HepG2 (cell line): Measurements from ENCODE around the gene KCNK18. TPM values are rescaled to one million over a fixed set of nuclear protein-coding genes. Genes with fewer than 3 reads are reported as not detected.

Experiments
- ATAC-seq: fragments of 200-7000 bp; cut with Tn5 transposase; 3 replicates; pipeline ENCODE4 v1.9.1; 2020; ENCODE audit warnings: mild to moderate bottlenecking, moderate library complexity
- BruUV-seq: library from RNA; stranded (reverse); fragments of 400-500 nt; replicated peaks from 2 replicates; lab custom pipeline; 2021; lab: Mats Ljungman, UMichigan
- CTCF ChIA-PET: fragments of 300-600 bp; formaldehyde crosslinking; extraction: SDS; loops from one replicate; lab custom pipeline; 2021; ENCODE audit warnings: low total read pairs, inconsistent platforms, low intra/inter-chr PET ratio; lab: Yijun Ruan, JAX
- POLR2A ChIA-PET: fragments of 350-600 bp; sonication (Branson Sonifier 250); formaldehyde crosslinking; loops from one replicate; lab custom pipeline; 2020; ENCODE audit warnings: antibody characterized with exemption, inconsistent platforms; lab: Yijun Ruan, JAX
- DNase-seq: peaks from one replicate; pipeline ENCODE4 v3.0.0-alpha.2; 2015; ENCODE audit warnings: low spot score
- FAIRE-seq: peaks from 3 replicates; lab custom pipeline; 2011; peaks lifted over from hg19 to GRCh38; lab: Jason Lieb, UNC
- H2AFZ ChIP-seq: one replicate; pipeline ENCODE4 v1.6.1; 2011; ENCODE audit warnings: low read length, inconsistent platforms
- H3K27ac ChIP-seq: fragments of 300-600 bp; 3 replicates; pipeline ENCODE4 v1.8.0; 2011; ENCODE audit warnings: mixed run types, mild to moderate bottlenecking, mixed read lengths, low read length, inconsistent platforms; ENCODE audit not compliant: insufficient read depth; ENCODE audit errors: extremely low read length
- H3K27me3 ChIP-seq, 2 experiments: fragments of 200-600 bp in 1 of 2; 2 replicates in 1 of 2; 3 replicates in 1 of 2; pipeline versions ENCODE4 v1.6.0 to v1.8.0; 2011; ENCODE audit warnings: low read length in 2 of 2, mild to moderate bottlenecking in 2 of 2, moderate library complexity in 2 of 2, inconsistent platforms in 1 of 2; ENCODE audit not compliant: insufficient read depth in 2 of 2, control insufficient read depth in 1 of 2
- H3K36me3 ChIP-seq, 2 experiments: fragments of 200-600 bp in 1 of 2; replicated peaks in 1 of 2; 2 replicates in 1 of 2; 3 replicates in 1 of 2; pipeline versions ENCODE4 v1.5.1 to v1.8.0; 2011; ENCODE audit warnings: low read length in 2 of 2, inconsistent platforms in 1 of 2; ENCODE audit not compliant: insufficient read depth in 2 of 2, control insufficient read depth in 1 of 2
- H3K4me1 ChIP-seq: 2 replicates; pipeline ENCODE4 v1.5.1; 2012; ENCODE audit warnings: low read length, inconsistent platforms; ENCODE audit not compliant: insufficient read depth
- H3K4me2 ChIP-seq: 2 replicates; pipeline ENCODE4 v1.6.0; 2011; ENCODE audit warnings: low read depth, low read length, inconsistent platforms
- H3K4me3 ChIP-seq, 3 experiments: fragments of 200-600 bp in 1 of 3; sonication (generic), shearing (Covaris generic) in 1 of 3; replicated peaks in 1 of 3; 2 replicates each; pipeline ENCODE4 v1.5.1; 2011 to 2016; ENCODE audit warnings: low read length in 3 of 3, inconsistent platforms in 2 of 3, low read depth in 2 of 3, mild to moderate bottlenecking in 2 of 3, control low read depth in 1 of 3, mixed read lengths in 1 of 3; ENCODE audit not compliant: insufficient read depth in 1 of 3
- H3K79me2 ChIP-seq: one replicate; pipeline ENCODE4 v1.6.1; 2011; ENCODE audit warnings: low read length, inconsistent platforms; ENCODE audit not compliant: insufficient read depth
- H3K9ac ChIP-seq: 2 replicates; pipeline ENCODE4 v1.6.0; 2011; ENCODE audit warnings: mild to moderate bottlenecking, low read depth, low read length, inconsistent platforms; ENCODE audit not compliant: insufficient read depth
- H3K9me3 ChIP-seq: 2 replicates; pipeline ENCODE4 v1.5.1; 2012; ENCODE audit warnings: mild to moderate bottlenecking, low read length
- H4K20me1 ChIP-seq: 2 replicates; pipeline ENCODE4 v1.6.0; 2011; ENCODE audit warnings: inconsistent platforms, mild to moderate bottlenecking, low read length, moderate library complexity; ENCODE audit not compliant: insufficient read depth
- CBX1 ChIP-seq: IDR thresholded peaks from one replicate; pipeline ENCODE4 v1.6.1; 2016; ENCODE audit warnings: antibody characterized with exemption, low read depth
- GZF1 ChIP-seq: sonication (generic); formaldehyde crosslinking; IDR thresholded peaks from 2 replicates; pipeline ENCODE4 v1.5.1; 2020; ENCODE audit warnings: mild to moderate bottlenecking, missing genetic modification reagents
- NKX3-1 ChIP-seq: sonication (generic); formaldehyde crosslinking; IDR thresholded peaks from 2 replicates; pipeline ENCODE4 v1.5.0; 2020; ENCODE audit warnings: missing genetic modification reagents
- PAWR ChIP-seq: sonication (generic); formaldehyde crosslinking; IDR thresholded peaks from 2 replicates; pipeline ENCODE4 v1.4.0; 2020; ENCODE audit warnings: missing genetic modification reagents, mild to moderate bottlenecking, borderline replicate concordance
- PHF5A ChIP-seq: IDR thresholded peaks from one replicate; pipeline ENCODE4 v1.6.1; 2018; ENCODE audit warnings: low read depth, missing genetic modification reagents; ENCODE audit not compliant: unreplicated experiment
- PLRG1 ChIP-seq: fragments of 450-650 bp; conservative IDR thresholded peaks from 2 replicates; pipeline ENCODE4 v1.6.1; 2016
- RCOR2 ChIP-seq: IDR thresholded peaks from 2 replicates; pipeline ENCODE4 v1.6.1; 2016; ENCODE audit warnings: missing biosample characterization, missing genetic modification reagents
- RORA ChIP-seq: sonication (generic); formaldehyde crosslinking; IDR thresholded peaks from 2 replicates; pipeline ENCODE4 v1.5.0; 2020; ENCODE audit warnings: mild to moderate bottlenecking, missing genetic modification reagents, moderate library complexity
- RXRB ChIP-seq: IDR thresholded peaks from 2 replicates; pipeline ENCODE4 v1.6.1; 2016; ENCODE audit warnings: borderline replicate concordance, missing genetic modification reagents, missing compliant biosample characterization
- ZBTB1 ChIP-seq: sonication (generic); formaldehyde crosslinking; IDR thresholded peaks from 2 replicates; pipeline ENCODE4 v1.4.0; 2020; ENCODE audit warnings: missing genetic modification reagents, borderline replicate concordance
- ZNF431 ChIP-seq: sonication (generic); formaldehyde crosslinking; IDR thresholded peaks from 2 replicates; pipeline ENCODE4 v1.9.0; 2022; ENCODE audit warnings: missing genetic modification reagents, low read depth, mild to moderate bottlenecking, borderline replicate concordance
- ZNF543 ChIP-seq: sonication (generic); formaldehyde crosslinking; IDR thresholded peaks from 2 replicates; pipeline ENCODE4 v1.4.0; 2020; ENCODE audit warnings: mild to moderate bottlenecking, missing genetic modification reagents
- ZNF567 ChIP-seq: sonication (generic); formaldehyde crosslinking; IDR thresholded peaks from 2 replicates; pipeline ENCODE4 v1.8.1; 2023; ENCODE audit warnings: mild to moderate bottlenecking, missing genetic modification reagents, borderline replicate concordance
- ZNF674 ChIP-seq: sonication (generic); formaldehyde crosslinking; IDR thresholded peaks from 2 replicates; pipeline ENCODE4 v1.5.0; 2020; ENCODE audit warnings: low read depth, mild to moderate bottlenecking, missing genetic modification reagents
- ZNF781 ChIP-seq: sonication (generic); formaldehyde crosslinking; IDR thresholded peaks from 2 replicates; pipeline ENCODE4 v1.5.1; 2020; ENCODE audit warnings: borderline replicate concordance, mild to moderate bottlenecking, missing genetic modification reagents; ENCODE audit errors: not compliant biosample characterization
- WGBS: methylation state at CpG from one replicate; pipeline ENCODE4 v1.1.6; 2017; ENCODE audit warnings: low lambda C conversion rate; 5-methylcytosine and 5-hydroxymethylcytosine counted together
- in situ Hi-C: cut with HindIII; loops from 2 replicates; pipeline ENCODE4 v1.10.0; 2017; ENCODE audit warnings: low pct_unique_long_range_greater_than_20kb; ENCODE audit not compliant: extremely low pct_ligation_motif_present
- intact Hi-C: fragments of 100-400 bp; cut with micrococcal nuclease; formaldehyde crosslinking; loops from one replicate; pipeline ENCODE4 v1.10.0; 2022; ENCODE audit not compliant: unreplicated experiment
- polyA plus RNA-seq, 8 experiments: library from polyadenylated mRNA; depleted of rRNA in 3 of 8; stranded (reverse) in 7 of 8; unstranded in 1 of 8; fragments of >200 nt; fragmentation: Illumina TruSeq in 4 of 8; extraction: Trizol in 4 of 8; gene quantifications; 2 replicates each; pipeline versions ENCODE4 v1.2.1 to v1.2.3, GENCODE V29; 2011 to 2016; ENCODE audit warnings: low read depth in 4 of 8, missing spikeins in 1 of 8, mixed read lengths in 1 of 8; ENCODE audit not compliant: insufficient read depth in 1 of 8
- total RNA-seq, 5 experiments: library from RNA; depleted of rRNA; stranded (reverse); fragments of >200 nt; fragmentation: Illumina TruSeq; extraction: Trizol; gene quantifications; 2 replicates each; pipeline ENCODE4 v1.2.3, GENCODE V29; 2016; ENCODE audit warnings: low read depth in 1 of 5
- TF ChIP-seq, protein P1 (sequence below): sonication (generic); formaldehyde crosslinking; conservative IDR thresholded peaks from 2 replicates; pipeline ENCODE4 v1.8.1; 2023; ENCODE audit warnings: missing genetic modification reagents
- TF ChIP-seq, protein P2 (sequence below): sonication (generic); formaldehyde crosslinking; IDR thresholded peaks from one replicate; pipeline ENCODE4 v1.5.1; 2020; ENCODE audit warnings: mild to moderate bottlenecking, missing genetic modification reagents; ENCODE audit errors: not compliant biosample characterization

KCNK18 gene
- total and polyA plus RNA-seq, 2 of the 13 experiments (the other 11 are each of a cell fraction or from before 2014, with no cell fraction given): not detected

- no TSS peak for BruUV-seq
- Histone ChIP-seq H3K27me3 (peaks cover 4 to 47% of the 10 kb centered on the region in 2 experiments), H3K4me2 (no peak overlapping the region), H3K79me2 (no peaks in the 10 kb centered on the region), H3K4me3 (no peak overlapping the region), H2AFZ (no peak overlapping the region), H3K27ac (no peak overlapping the region), H3K9me3 (no peaks in the 10 kb centered on the region), H3K9ac (no peak overlapping the region), H4K20me1 (no peaks in the 10 kb centered on the region), H3K4me1 (peaks cover 16% of the 10 kb centered on the region), H3K36me3 (no peaks in the 10 kb centered on the region)
- in situ Hi-C loops: no loop called here
- WGBS: 32% methylated on average over 8 of the region's 8 CpGs
- FAIRE-seq (no peak), DNase-seq (no peak), ATAC-seq (no peak)
- intact Hi-C loops: no loop called here
- CTCF ChIA-PET: interaction anchor here (3.8 kb wide), 1 partner anchor 101 kb away, joined by 74 read pairs; no protein-coding TSS in a partner anchor
- POLR2A ChIA-PET: no interaction called here
- no peak for TF ChIP-seq RXRB
- no peak for TF ChIP-seq ZNF431 (CRISPR knock-in tag)
- no peak for TF ChIP-seq NKX3-1 (CRISPR knock-in tag)
- no peak for TF ChIP-seq ZNF781 (CRISPR knock-in tag)
- TF ChIP-seq PHF5A: no peak
- TF ChIP-seq PAWR: no peak
- TF ChIP-seq ZNF567: no peak
- TF ChIP-seq RCOR2 (CRISPR knock-in tag): no peak
- no peak for TF ChIP-seq ZBTB1 (CRISPR knock-in tag)
- no peak for TF ChIP-seq CBX1
- TF ChIP-seq, protein P1, sequence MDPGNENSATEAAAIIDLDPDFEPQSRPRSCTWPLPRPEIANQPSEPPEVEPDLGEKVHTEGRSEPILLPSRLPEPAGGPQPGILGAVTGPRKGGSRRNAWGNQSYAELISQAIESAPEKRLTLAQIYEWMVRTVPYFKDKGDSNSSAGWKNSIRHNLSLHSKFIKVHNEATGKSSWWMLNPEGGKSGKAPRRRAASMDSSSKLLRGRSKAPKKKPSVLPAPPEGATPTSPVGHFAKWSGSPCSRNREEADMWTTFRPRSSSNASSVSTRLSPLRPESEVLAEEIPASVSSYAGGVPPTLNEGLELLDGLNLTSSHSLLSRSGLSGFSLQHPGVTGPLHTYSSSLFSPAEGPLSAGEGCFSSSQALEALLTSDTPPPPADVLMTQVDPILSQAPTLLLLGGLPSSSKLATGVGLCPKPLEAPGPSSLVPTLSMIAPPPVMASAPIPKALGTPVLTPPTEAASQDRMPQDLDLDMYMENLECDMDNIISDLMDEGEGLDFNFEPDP: no peak
- no peak for TF ChIP-seq ZNF674 (CRISPR knock-in tag)
- TF ChIP-seq GZF1 (CRISPR knock-in tag): no peak
- no peak for TF ChIP-seq ZNF543 (CRISPR knock-in tag)
- TF ChIP-seq RORA (CRISPR knock-in tag): no peak
- TF ChIP-seq, protein P2, sequence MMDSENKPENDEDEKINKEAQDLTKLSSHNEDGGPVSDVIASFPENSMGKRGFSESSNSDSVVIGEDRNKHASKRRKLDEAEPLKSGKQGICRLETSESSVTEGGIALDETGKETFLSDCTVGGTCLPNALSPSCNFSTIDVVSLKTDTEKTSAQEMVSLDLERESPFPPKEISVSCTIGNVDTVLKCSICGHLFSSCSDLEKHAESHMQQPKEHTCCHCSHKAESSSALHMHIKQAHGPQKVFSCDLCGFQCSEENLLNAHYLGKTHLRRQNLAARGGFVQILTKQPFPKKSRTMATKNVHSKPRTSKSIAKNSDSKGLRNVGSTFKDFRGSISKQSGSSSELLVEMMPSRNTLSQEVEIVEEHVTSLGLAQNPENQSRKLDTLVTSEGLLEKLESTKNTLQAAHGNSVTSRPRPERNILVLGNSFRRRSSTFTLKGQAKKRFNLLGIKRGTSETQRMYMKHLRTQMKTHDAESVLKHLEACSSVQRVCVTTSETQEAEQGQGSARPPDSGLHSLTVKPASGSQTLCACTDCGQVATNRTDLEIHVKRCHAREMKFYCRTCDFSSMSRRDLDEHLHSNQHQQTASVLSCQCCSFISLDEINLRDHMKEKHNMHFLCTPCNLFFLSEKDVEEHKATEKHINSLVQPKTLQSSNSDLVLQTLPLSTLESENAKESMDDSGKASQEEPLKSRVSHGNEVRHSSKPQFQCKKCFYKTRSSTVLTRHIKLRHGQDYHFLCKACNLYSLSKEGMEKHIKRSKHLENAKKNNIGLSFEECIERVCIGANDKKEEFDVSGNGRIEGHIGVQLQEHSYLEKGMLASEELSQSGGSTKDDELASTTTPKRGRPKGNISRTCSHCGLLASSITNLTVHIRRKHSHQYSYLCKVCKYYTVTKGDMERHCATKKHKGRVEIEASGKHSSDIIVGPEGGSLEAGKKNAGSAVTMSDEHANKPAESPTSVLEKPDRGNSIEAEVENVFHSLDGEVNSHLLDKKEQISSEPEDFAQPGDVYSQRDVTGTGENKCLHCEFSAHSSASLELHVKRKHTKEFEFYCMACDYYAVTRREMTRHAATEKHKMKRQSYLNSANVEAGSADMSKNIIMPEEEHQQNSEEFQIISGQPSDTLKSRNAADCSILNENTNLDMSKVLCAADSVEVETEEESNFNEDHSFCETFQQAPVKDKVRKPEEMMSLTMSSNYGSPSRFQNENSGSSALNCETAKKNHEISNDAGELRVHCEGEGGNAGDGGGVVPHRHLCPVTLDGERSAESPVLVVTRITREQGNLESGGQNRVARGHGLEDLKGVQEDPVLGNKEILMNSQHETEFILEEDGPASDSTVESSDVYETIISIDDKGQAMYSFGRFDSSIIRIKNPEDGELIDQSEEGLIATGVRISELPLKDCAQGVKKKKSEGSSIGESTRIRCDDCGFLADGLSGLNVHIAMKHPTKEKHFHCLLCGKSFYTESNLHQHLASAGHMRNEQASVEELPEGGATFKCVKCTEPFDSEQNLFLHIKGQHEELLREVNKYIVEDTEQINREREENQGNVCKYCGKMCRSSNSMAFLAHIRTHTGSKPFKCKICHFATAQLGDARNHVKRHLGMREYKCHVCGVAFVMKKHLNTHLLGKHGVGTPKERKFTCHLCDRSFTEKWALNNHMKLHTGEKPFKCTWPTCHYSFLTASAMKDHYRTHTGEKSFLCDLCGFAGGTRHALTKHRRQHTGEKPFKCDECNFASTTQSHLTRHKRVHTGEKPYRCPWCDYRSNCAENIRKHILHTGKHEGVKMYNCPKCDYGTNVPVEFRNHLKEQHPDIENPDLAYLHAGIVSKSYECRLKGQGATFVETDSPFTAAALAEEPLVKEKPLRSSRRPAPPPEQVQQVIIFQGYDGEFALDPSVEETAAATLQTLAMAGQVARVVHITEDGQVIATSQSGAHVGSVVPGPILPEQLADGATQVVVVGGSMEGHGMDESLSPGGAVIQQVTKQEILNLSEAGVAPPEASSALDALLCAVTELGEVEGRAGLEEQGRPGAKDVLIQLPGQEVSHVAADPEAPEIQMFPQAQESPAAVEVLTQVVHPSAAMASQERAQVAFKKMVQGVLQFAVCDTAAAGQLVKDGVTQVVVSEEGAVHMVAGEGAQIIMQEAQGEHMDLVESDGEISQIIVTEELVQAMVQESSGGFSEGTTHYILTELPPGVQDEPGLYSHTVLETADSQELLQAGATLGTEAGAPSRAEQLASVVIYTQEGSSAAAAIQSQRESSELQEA: no peak
- TF ChIP-seq PLRG1: no peak
Measured at GRCh38 chr10:117218654-117219053, 21.4 kb downstream of the KCNK18 start.
